Nephron (organoid): ENCODE data around the gene FHOD3.

ENCODE experiments used
- H3K27ac Mint-ChIP-seq, 3 experiments: 2 replicates each; pipeline ENCODE4 v1.8.0; 2020; ENCODE audit warnings: mixed read lengths in 3 of 3, mild to moderate bottlenecking in 2 of 3, moderate library complexity in 1 of 3
- H3K27me3 Mint-ChIP-seq: 2 replicates; pipeline ENCODE4 v1.8.0; 2021; ENCODE audit warnings: low read depth, mild to moderate bottlenecking, moderate library complexity, mixed read lengths
- H3K36me3 Mint-ChIP-seq: 2 replicates; pipeline ENCODE4 v1.8.0; 2020; ENCODE audit warnings: low read depth, mixed read lengths
- H3K4me1 Mint-ChIP-seq: 2 replicates; pipeline ENCODE4 v1.8.0; 2020; ENCODE audit warnings: mixed read lengths
- H3K4me3 Mint-ChIP-seq, 3 experiments: 2 replicates each; pipeline ENCODE4 v1.8.0; 2020; ENCODE audit warnings: mild to moderate bottlenecking in 3 of 3, mixed read lengths in 3 of 3, moderate library complexity in 2 of 3
- H3K9me3 Mint-ChIP-seq: 2 replicates; pipeline ENCODE4 v1.8.0; 2020; ENCODE audit warnings: mixed read lengths
- TF ChIP-seq, protein P1 (sequence below), 3 experiments: fragments of 200-600 bp; sonication (generic); IDR thresholded peaks; one replicate each; pipeline ENCODE4 v1.5.0; 2021; ENCODE audit warnings: antibody characterized with exemption in 3 of 3; ENCODE audit not compliant: unreplicated experiment in 3 of 3

Gene FHOD3

GRCh38 chr18:36488131-36488530 is 190.6 kb downstream of the FHOD3 start:
- Mint-ChIP-seq H3K9me3 (no peaks in the 10 kb centered on the region), H3K36me3 (no peaks in the 10 kb centered on the region), H3K4me3 (no peak overlapping the region), H3K27ac (no peak overlapping the region), H3K27me3 (peaks cover 7% of the 10 kb centered on the region), H3K4me1 (peaks cover 6% of the 10 kb centered on the region)
- TF ChIP-seq, protein P1, sequence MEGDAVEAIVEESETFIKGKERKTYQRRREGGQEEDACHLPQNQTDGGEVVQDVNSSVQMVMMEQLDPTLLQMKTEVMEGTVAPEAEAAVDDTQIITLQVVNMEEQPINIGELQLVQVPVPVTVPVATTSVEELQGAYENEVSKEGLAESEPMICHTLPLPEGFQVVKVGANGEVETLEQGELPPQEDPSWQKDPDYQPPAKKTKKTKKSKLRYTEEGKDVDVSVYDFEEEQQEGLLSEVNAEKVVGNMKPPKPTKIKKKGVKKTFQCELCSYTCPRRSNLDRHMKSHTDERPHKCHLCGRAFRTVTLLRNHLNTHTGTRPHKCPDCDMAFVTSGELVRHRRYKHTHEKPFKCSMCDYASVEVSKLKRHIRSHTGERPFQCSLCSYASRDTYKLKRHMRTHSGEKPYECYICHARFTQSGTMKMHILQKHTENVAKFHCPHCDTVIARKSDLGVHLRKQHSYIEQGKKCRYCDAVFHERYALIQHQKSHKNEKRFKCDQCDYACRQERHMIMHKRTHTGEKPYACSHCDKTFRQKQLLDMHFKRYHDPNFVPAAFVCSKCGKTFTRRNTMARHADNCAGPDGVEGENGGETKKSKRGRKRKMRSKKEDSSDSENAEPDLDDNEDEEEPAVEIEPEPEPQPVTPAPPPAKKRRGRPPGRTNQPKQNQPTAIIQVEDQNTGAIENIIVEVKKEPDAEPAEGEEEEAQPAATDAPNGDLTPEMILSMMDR (IDR thresholded peaks at IDR 0.05; ENCODE audit: unreplicated experiment in 3 of 3): no peak

GRCh38 chr18:36490897-36491296 is 193.4 kb downstream of the FHOD3 start:
- no peaks in the 10 kb centered on the region for H3K36me3 Mint-ChIP-seq
- H3K4me3 Mint-ChIP-seq: no peak overlapping the region
- no peak overlapping the region for H3K27ac Mint-ChIP-seq
- H3K27me3 Mint-ChIP-seq: peaks cover 4% of the 10 kb centered on the region
- peaks cover 23% of the 10 kb centered on the region for H3K4me1 Mint-ChIP-seq
- H3K9me3 Mint-ChIP-seq: no peaks in the 10 kb centered on the region
- TF ChIP-seq, protein P1 (IDR thresholded peaks at IDR 0.05; ENCODE audit: unreplicated experiment in 3 of 3): no peak

DNA sequence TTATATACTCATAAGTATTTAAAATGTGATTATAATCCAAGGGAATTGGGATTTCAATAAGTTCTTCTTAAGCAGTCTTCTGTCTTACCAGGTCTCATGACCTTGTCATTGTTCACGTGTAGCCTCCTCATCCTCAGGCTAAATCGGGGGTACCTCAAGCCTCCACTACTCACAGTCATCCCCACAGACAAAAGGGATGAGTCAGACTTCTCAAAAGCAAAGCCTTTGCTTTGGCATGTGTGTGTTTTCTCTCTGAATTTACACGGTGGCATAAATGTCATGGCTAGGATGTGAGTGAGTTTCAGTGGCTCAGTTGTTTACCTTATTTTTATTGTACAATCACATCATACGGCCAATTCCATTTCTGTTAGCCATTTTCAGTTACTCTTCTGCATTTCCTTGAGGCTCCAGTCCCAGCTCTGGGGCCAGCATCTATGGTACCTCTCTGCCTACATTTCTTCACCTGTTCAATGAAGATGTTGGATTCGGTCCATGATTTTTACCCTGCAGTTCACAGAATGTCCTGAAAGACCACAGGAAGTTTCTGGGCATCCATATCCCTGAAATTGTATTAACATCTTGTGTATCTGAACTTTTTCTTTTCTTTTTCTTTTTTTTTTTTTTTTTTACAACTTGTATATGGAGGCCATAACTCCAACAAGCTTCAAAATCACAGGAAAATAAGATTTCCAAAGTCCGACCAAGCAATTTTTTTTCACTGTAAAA is 195.3 kb downstream of the FHOD3 start:
- TF ChIP-seq, protein P1 (IDR thresholded peaks at IDR 0.05; ENCODE audit: unreplicated experiment in 3 of 3): no peak
- Mint-ChIP-seq H3K9me3 (no peaks in the 10 kb centered on the region), H3K27ac (peak overlapping the region in 1 of 3 experiments; percentile 65), H3K4me1 (peaks cover 18% of the 10 kb centered on the region), H3K4me3 (no peak overlapping the region), H3K27me3 (peaks cover 4% of the 10 kb centered on the region), H3K36me3 (no peaks in the 10 kb centered on the region)

GRCh38 chr18:36493349-36494159 is 196.0 kb downstream of the FHOD3 start:
- Mint-ChIP-seq H3K27ac (peak overlapping the region in 2 of 3 experiments; percentile 25 to 65), H3K4me1 (peaks cover 18% of the 10 kb centered on the region), H3K4me3 (peak overlapping the region in 1 of 3 experiments; percentile 2), H3K27me3 (peaks cover 3% of the 10 kb centered on the region), H3K36me3 (no peaks in the 10 kb centered on the region), H3K9me3 (no peaks in the 10 kb centered on the region)
- TF ChIP-seq, protein P1 (IDR thresholded peaks at IDR 0.05; ENCODE audit: unreplicated experiment in 3 of 3): no peak

DNA sequence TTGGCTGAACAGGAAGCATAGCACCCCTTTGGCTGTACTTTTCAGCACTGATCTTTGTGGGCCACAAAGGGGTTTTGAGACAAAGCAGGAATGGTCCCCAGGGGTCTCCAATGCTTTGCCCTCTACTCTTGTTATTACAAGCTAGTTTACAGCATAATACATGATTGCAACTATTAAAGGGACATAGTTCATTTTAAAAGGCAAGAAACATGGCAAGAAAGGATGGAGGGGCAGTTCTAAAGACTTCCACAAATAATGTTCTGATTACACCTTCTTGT is 196.6 kb downstream of the FHOD3 start:
- Mint-ChIP-seq H3K27ac (peak overlapping the region in 2 of 3 experiments; percentile 16 to 65), H3K36me3 (no peaks in the 10 kb centered on the region), H3K4me3 (peak overlapping the region in 1 of 3 experiments; percentile 2), H3K4me1 (peaks cover 18% of the 10 kb centered on the region), H3K9me3 (no peaks in the 10 kb centered on the region), H3K27me3 (no peaks in the 10 kb centered on the region)
- TF ChIP-seq, protein P1 (IDR thresholded peaks at IDR 0.05; ENCODE audit: unreplicated experiment in 3 of 3): no peak
